K562 (cell line): ENCODE results near the gene TULP4. TPM values are rescaled to one million over a fixed set of nuclear protein-coding genes. Genes with fewer than 3 reads are reported as not detected.

Experiments used
- ATAC-seq: fragments of 200-7000 bp; cut with Tn5 transposase; 3 replicates; pipeline ENCODE4 v1.9.1; 2020; ENCODE audit warnings: moderate library complexity
- BruUV-seq: library from RNA; stranded (reverse); fragments of 400-500 nt; replicated peaks from 2 replicates; lab custom pipeline; 2021; lab: Mats Ljungman, UMichigan
- CTCF ChIA-PET: fragments of 300-600 bp; formaldehyde crosslinking; extraction: SDS; loops from one replicate; lab custom pipeline; 2021; ENCODE audit warnings: low intra/inter-chr PET ratio; lab: Yijun Ruan, JAX
- POLR2A ChIA-PET: fragments of 300-600, 350-650 bp; sonication (Branson Sonifier 250); formaldehyde crosslinking; extraction: SDS; loops from one replicate; lab custom pipeline; 2021; ENCODE audit warnings: antibody characterized with exemption, inconsistent platforms; lab: Yijun Ruan, JAX
- DNase-seq, 4 experiments: peaks; one replicate each; pipeline versions ENCODE4 v3.0.0 to v3.0.0-alpha.2; 2011 to 2018; ENCODE audit warnings: low spot score in 3 of 4, mixed read lengths in 3 of 4; ENCODE audit errors: extremely low read depth in 1 of 4
- FAIRE-seq: peaks from 2 replicates; lab custom pipeline; 2011; peaks lifted over from hg19 to GRCh38; lab: Jason Lieb, UNC
- H2AFZ ChIP-seq: 2 replicates; pipeline ENCODE4 v1.6.0; 2011; ENCODE audit warnings: low read depth, low read length, control low read depth, inconsistent platforms
- H3K27ac ChIP-seq: fragments of 200-600 bp; 3 replicates; pipeline ENCODE4 v1.8.0; 2011; ENCODE audit warnings: low read depth, mild to moderate bottlenecking, control low read depth, inconsistent platforms, low read length, moderate library complexity, mixed read lengths; ENCODE audit errors: extremely low read depth
- H3K27me3 ChIP-seq, 2 experiments: fragments of 300-600 bp in 1 of 2; 2 replicates in 1 of 2; 3 replicates in 1 of 2; pipeline versions ENCODE4 v1.6.0 to v1.8.0; 2011; ENCODE audit warnings: inconsistent platforms in 2 of 2, low read length in 2 of 2, mild to moderate bottlenecking in 1 of 2, mixed read lengths in 1 of 2, moderate library complexity in 1 of 2; ENCODE audit not compliant: control insufficient read depth in 2 of 2, insufficient read depth in 2 of 2
- H3K36me3 ChIP-seq: fragments of 300-600 bp; 3 replicates; pipeline ENCODE4 v1.8.0; 2011; ENCODE audit warnings: mild to moderate bottlenecking, low read length, inconsistent platforms; ENCODE audit not compliant: control insufficient read depth, insufficient read depth
- H3K4me1 ChIP-seq, 2 experiments: fragments of 200-600 bp in 1 of 2; replicated peaks in 1 of 2; 2 replicates in 1 of 2; 3 replicates in 1 of 2; pipeline versions ENCODE4 v1.5.1 to v1.8.0; 2011; ENCODE audit warnings: inconsistent platforms in 2 of 2, low read length in 2 of 2, mild to moderate bottlenecking in 1 of 2, mixed read lengths in 1 of 2, moderate library complexity in 1 of 2; ENCODE audit not compliant: control insufficient read depth in 2 of 2, insufficient read depth in 2 of 2
- H3K4me2 ChIP-seq: 2 replicates; pipeline ENCODE4 v1.6.1; 2011; ENCODE audit warnings: low read length, control low read depth, inconsistent platforms, mixed read lengths; ENCODE audit not compliant: insufficient read depth
- H3K4me3 ChIP-seq: fragments of 200-600 bp; sonication (generic), shearing (Covaris generic); 2 replicates; pipeline ENCODE4 v1.5.1; 2016; ENCODE audit warnings: control low read depth, inconsistent platforms
- H3K79me2 ChIP-seq: fragments of 200-600 bp; 3 replicates; pipeline ENCODE4 v1.8.0; 2011; ENCODE audit warnings: low read length, inconsistent platforms; ENCODE audit not compliant: control insufficient read depth, insufficient read depth
- H3K9ac ChIP-seq, 2 experiments: 2 replicates each; pipeline versions ENCODE4 v1.6.0 to v1.6.1; 2011; ENCODE audit warnings: low read depth in 2 of 2, low read length in 2 of 2, control low read depth in 1 of 2, inconsistent platforms in 1 of 2, mild to moderate bottlenecking in 1 of 2, mixed read lengths in 1 of 2; ENCODE audit not compliant: insufficient read depth in 1 of 2
- H3K9me1 ChIP-seq: one replicate; pipeline ENCODE4 v1.6.0; 2011; ENCODE audit warnings: inconsistent platforms, mild to moderate bottlenecking, low read length, moderate library complexity; ENCODE audit not compliant: control insufficient read depth, insufficient read depth
- H3K9me3 ChIP-seq: replicated peaks from 2 replicates; pipeline ENCODE4 v1.5.1; 2011; ENCODE audit warnings: low read depth, low read length, inconsistent platforms; ENCODE audit not compliant: control insufficient read depth, insufficient read depth
- H4K20me1 ChIP-seq: replicated peaks from 2 replicates; pipeline ENCODE4 v1.6.1; 2011; ENCODE audit warnings: low read length, inconsistent platforms, mixed read lengths; ENCODE audit not compliant: control insufficient read depth, insufficient read depth
- CHCHD3 ChIP-seq: fragments of 250-450 bp; sonication (Bioruptor Pico); IDR thresholded peaks from 2 replicates; pipeline ENCODE4 v2.1.2; 2022; ENCODE audit warnings: mild to moderate bottlenecking
- CREBBP ChIP-seq: IDR thresholded peaks from one replicate; pipeline ENCODE4 v1.6.1; 2012; ENCODE audit warnings: low read depth, mild to moderate bottlenecking, control low read depth, inconsistent platforms, low read length
- KAT7 ChIP-seq: sonication (generic); formaldehyde crosslinking; IDR thresholded peaks from 2 replicates; pipeline ENCODE4 v1.8.0; 2022; ENCODE audit warnings: missing genetic modification reagents, mild to moderate bottlenecking, borderline replicate concordance
- KDM2B ChIP-seq: fragments of 250-450 bp; sonication (Bioruptor Pico); IDR thresholded peaks from 2 replicates; pipeline ENCODE4 v1.8.0; 2021; ENCODE audit warnings: mild to moderate bottlenecking, moderate library complexity
- NFXL1 ChIP-seq: fragments of 450-650 bp; formaldehyde crosslinking; IDR thresholded peaks from 2 replicates; pipeline ENCODE4 v1.4.0; 2021; ENCODE audit warnings: mild to moderate bottlenecking
- NR1H2 ChIP-seq: sonication (generic); formaldehyde crosslinking; IDR thresholded peaks from 2 replicates; pipeline ENCODE4 v1.4.0; 2020; ENCODE audit warnings: mild to moderate bottlenecking, missing genetic modification reagents
- POLR2B ChIP-seq: fragments of 450-650 bp; IDR thresholded peaks from 2 replicates; pipeline ENCODE4 v1.6.1; 2018; ENCODE audit warnings: low read depth; ENCODE audit not compliant: partially characterized antibody
- TCF3 ChIP-seq: sonication (generic); formaldehyde crosslinking; IDR thresholded peaks from 2 replicates; pipeline ENCODE4 v1.4.0; 2020; ENCODE audit warnings: mild to moderate bottlenecking, missing genetic modification reagents
- ZFX ChIP-seq: sonication (generic); formaldehyde crosslinking; IDR thresholded peaks from 2 replicates; pipeline ENCODE4 v1.8.0; 2022; ENCODE audit warnings: mild to moderate bottlenecking, missing genetic modification reagents, moderate library complexity
- ZNF695 ChIP-seq: fragments of 450-650 bp; formaldehyde crosslinking; IDR thresholded peaks from 2 replicates; pipeline ENCODE4 v1.4.0; 2020; ENCODE audit warnings: mild to moderate bottlenecking, moderate library complexity
- WGBS: fragments of 100-300 bp; shearing (Covaris generic); methylation state at CpG from one replicate; pipeline ENCODE4 v1.1.6; 2016; ENCODE audit warnings: low coverage, mixed read lengths; ENCODE audit not compliant: insufficient coverage; ENCODE audit errors: missing lambda C conversion rate; 5-methylcytosine and 5-hydroxymethylcytosine counted together
- in situ Hi-C: fragments of 300-500 bp; cut with MboI; formaldehyde crosslinking; loops from 4 replicates; pipeline ENCODE4 v1.15.0; 2018; ENCODE audit warnings: inconsistent platforms, mixed read lengths
- intact Hi-C: fragments of 100-400 bp; cut with micrococcal nuclease; formaldehyde crosslinking; loops from 2 replicates; pipeline ENCODE4 v1.14.2; 2022
- polyA plus RNA-seq, 8 experiments: library from polyadenylated mRNA; depleted of rRNA in 4 of 8; stranded (reverse) in 5 of 8; unstranded in 3 of 8; fragments of >200 nt; fragmentation: Nextera tagmentation in 2 of 8; fragmentation: Illumina TruSeq in 1 of 8; extraction: Ambion mirVana in 2 of 8; extraction: Trizol in 1 of 8; gene quantifications; 2 replicates each; pipeline versions ENCODE4 v1.2.1 to v1.2.3, GENCODE V29; 2011 to 2014; ENCODE audit warnings: inconsistent platforms in 1 of 8, missing spikeins in 1 of 8
- total RNA-seq, 7 experiments: library from RNA; depleted of rRNA in 6 of 7; stranded (reverse); fragments of >200 nt in 6 of 7; fragmentation: Illumina TruSeq in 2 of 7; extraction: Trizol in 2 of 7; gene quantifications; 2 replicates each; pipeline versions ENCODE4 v1.2.1 to v1.2.3, GENCODE V29; 2011 to 2021; ENCODE audit warnings: low replicate concordance in 1 of 7
- TF ChIP-seq, protein P1 (sequence below): fragments of 250-450 bp; sonication (Bioruptor Pico); IDR thresholded peaks from 2 replicates; pipeline ENCODE4 v1.5.0; 2021; ENCODE audit warnings: mild to moderate bottlenecking, moderate library complexity
- TF ChIP-seq, protein P2 (sequence below), 2 experiments: IDR thresholded peaks; 2 replicates each; pipeline ENCODE4 v1.6.1; 2012; ENCODE audit warnings: improper control_type of control experiment in 2 of 2, low read depth in 2 of 2, low read length in 2 of 2, borderline replicate concordance in 1 of 2
- TF ChIP-seq, protein P3 (sequence below): fragments of 250-450 bp; sonication (Bioruptor Pico); IDR thresholded peaks from 2 replicates; pipeline ENCODE4 v1.8.0; 2022; ENCODE audit warnings: inconsistent platforms
- TF ChIP-seq, protein P4 (sequence below): sonication (generic); formaldehyde crosslinking; IDR thresholded peaks from 2 replicates; pipeline ENCODE4 v1.9.0; 2022; ENCODE audit warnings: mild to moderate bottlenecking, missing genetic modification reagents

TULP4 gene
- total and polyA plus RNA-seq, 9 of the 15 experiments (the other 6 are each of a cell fraction or from before 2014, with no cell fraction given), result 1.2 to 50.4 (median 11.0) TPM

DNA sequence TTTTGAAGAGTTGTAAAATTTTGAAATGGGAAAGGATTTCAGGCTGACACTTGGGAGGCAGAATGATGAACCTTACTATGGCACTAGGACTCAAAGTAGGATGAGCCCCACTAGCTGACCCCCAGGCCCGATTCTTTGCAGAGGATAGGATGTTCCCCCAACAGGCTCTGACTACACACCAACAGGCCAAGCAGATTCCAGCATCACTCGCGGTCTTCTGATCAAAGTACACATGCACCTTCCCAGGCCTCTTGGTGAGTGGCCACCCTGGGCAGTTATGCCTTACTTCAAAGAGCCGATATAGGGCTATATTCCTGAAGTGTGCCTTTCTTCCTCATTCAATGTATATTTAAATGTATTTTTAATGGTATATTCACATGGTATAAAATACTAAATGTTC is 130.0 kb downstream of the TULP4 start:
- intact Hi-C loops, result no loop called here
- TF ChIP-seq KDM2B (CRISPR knock-in tag) (no peak), NR1H2 (CRISPR knock-in tag) (no peak), CREBBP (no peak), ZNF695 (CRISPR knock-in tag) (no peak), KAT7 (CRISPR knock-in tag) (no peak), ZFX (CRISPR knock-in tag) (no peak), CHCHD3 (no peak), TCF3 (no peak), POLR2B (no peak), NFXL1 (no peak)
- TF ChIP-seq, protein P1, sequence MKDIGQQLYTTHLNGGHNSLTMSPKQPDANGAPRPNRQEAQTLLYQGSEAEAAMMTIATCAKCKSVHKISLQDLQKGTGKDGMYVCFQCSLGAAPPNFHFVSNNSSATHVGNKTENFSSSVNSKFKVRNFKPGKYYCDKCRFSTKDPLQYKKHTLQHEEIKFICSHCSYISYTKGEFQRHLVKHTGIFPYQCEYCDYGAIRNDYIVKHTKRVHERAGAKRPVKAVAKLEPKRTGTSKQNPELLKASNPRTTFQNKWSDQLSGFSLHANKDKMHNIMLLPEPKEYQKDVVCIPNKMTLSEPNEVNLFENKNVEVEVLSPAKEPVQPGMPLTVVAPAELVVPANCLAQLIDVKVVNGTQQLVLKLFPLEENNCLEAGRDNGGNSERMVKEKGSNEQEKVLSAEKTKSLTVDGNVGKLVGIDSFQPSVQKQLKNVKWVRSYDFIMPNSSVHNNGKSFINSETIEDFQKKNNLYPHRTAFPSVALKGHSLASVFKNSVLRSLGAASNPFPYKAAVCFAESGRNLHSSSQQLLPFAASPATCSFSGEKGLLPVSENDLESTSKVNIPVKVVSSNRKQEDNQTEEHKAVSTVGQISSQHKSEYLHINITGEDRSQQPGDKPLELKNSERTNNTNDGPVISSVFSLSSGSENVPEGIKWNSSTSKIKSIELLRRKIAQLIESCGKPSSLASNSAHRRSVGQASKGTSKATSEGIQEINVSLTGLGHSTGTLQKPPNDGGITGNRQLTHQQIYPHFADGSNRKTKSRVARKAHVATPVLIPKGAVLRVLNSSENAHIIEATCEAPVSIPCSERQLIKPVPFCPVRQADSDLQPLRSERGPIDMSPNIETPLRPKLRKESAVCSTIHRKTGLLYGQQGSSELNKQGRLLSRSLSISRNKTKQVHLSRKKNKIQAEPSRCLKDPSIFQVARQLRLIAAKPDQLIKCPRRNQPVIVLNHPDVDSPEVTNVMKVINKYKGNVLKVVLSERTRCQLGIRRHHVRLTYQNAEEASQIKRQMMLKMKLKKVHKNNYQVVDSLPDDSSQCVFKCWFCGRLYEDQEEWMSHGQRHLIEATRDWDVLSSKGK, result no peak
- TF ChIP-seq, protein P2, sequence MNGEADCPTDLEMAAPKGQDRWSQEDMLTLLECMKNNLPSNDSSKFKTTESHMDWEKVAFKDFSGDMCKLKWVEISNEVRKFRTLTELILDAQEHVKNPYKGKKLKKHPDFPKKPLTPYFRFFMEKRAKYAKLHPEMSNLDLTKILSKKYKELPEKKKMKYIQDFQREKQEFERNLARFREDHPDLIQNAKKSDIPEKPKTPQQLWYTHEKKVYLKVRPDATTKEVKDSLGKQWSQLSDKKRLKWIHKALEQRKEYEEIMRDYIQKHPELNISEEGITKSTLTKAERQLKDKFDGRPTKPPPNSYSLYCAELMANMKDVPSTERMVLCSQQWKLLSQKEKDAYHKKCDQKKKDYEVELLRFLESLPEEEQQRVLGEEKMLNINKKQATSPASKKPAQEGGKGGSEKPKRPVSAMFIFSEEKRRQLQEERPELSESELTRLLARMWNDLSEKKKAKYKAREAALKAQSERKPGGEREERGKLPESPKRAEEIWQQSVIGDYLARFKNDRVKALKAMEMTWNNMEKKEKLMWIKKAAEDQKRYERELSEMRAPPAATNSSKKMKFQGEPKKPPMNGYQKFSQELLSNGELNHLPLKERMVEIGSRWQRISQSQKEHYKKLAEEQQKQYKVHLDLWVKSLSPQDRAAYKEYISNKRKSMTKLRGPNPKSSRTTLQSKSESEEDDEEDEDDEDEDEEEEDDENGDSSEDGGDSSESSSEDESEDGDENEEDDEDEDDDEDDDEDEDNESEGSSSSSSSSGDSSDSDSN (IDR thresholded peaks at IDR 0.05; ENCODE audit: borderline replicate concordance in 1 of 2, low read depth in 2 of 2, low read length in 2 of 2), result no peak
- TF ChIP-seq, protein P3, sequence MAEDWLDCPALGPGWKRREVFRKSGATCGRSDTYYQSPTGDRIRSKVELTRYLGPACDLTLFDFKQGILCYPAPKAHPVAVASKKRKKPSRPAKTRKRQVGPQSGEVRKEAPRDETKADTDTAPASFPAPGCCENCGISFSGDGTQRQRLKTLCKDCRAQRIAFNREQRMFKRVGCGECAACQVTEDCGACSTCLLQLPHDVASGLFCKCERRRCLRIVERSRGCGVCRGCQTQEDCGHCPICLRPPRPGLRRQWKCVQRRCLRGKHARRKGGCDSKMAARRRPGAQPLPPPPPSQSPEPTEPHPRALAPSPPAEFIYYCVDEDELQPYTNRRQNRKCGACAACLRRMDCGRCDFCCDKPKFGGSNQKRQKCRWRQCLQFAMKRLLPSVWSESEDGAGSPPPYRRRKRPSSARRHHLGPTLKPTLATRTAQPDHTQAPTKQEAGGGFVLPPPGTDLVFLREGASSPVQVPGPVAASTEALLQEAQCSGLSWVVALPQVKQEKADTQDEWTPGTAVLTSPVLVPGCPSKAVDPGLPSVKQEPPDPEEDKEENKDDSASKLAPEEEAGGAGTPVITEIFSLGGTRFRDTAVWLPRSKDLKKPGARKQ, result no peak
- TF ChIP-seq, protein P4, sequence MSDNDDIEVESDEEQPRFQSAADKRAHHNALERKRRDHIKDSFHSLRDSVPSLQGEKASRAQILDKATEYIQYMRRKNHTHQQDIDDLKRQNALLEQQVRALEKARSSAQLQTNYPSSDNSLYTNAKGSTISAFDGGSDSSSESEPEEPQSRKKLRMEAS (CRISPR knock-in tag), result no peak

More for the DNA sequence above, 130.0 kb downstream of the TULP4 start:
- no peaks in the 10 kb centered on the region for H3K27me3 ChIP-seq
- in situ Hi-C loops, result no loop called here
- FAIRE-seq (no peak), ATAC-seq (no peak), DNase-seq (no peak)
- H3K79me2 ChIP-seq, result no peaks in the 10 kb centered on the region
- no peak overlapping the region for H3K4me2 ChIP-seq
- no peak overlapping the region for H2AFZ ChIP-seq
- ChIA-PET CTCF (no interaction called here), POLR2A (no interaction called here)
- H3K9me3 ChIP-seq, result no peaks in the 10 kb centered on the region
- no peak overlapping the region for H3K9ac ChIP-seq
- 94% methylated on average over 4 of the region's 4 CpGs for WGBS
- no peak overlapping the region for H3K4me3 ChIP-seq
- H3K27ac ChIP-seq, result no peak overlapping the region
- no TSS peak for BruUV-seq
- no peaks in the 10 kb centered on the region for H3K4me1 ChIP-seq
- H4K20me1 ChIP-seq, result no peaks in the 10 kb centered on the region
- no peaks in the 10 kb centered on the region for H3K36me3 ChIP-seq
- H3K9me1 ChIP-seq, result no peaks in the 10 kb centered on the region
